Natural killer cell (primary cell): ENCODE data around the gene G6PC1. TPM values are rescaled to one million over a fixed set of nuclear protein-coding genes. Genes with fewer than 3 reads are reported as not detected.

Experiments used
- ATAC-seq, 3 donors: fragments of 150-1000 bp in 2 of 3; fragments of 200-7000 bp in 1 of 3; cut with Tn5 transposase; 1 replicate in 1 of 3; 2 replicates in 2 of 3; pipeline ENCODE4 v1.10.0; 2021; ENCODE audit warnings: mild to moderate bottlenecking in 2 of 3, moderate library complexity in 2 of 3
- DNase-seq, 2 donors: peaks; one replicate each; pipeline versions ENCODE4 v3.0.0 to v3.0.0-alpha.2; 2013 to 2021; ENCODE audit warnings: mixed read lengths in 1 of 2
- H3K27ac ChIP-seq: one replicate; pipeline ENCODE4 v1.5.1; 2013; ENCODE audit warnings: mild to moderate bottlenecking, low read length
- H3K27me3 ChIP-seq: one replicate; pipeline ENCODE4 v1.6.1; 2013; ENCODE audit warnings: low read length; ENCODE audit not compliant: control insufficient read depth, insufficient read depth
- H3K36me3 ChIP-seq: one replicate; pipeline ENCODE4 v1.6.1; 2013; ENCODE audit warnings: low read length; ENCODE audit not compliant: control insufficient read depth, insufficient read depth
- H3K4me1 ChIP-seq: one replicate; pipeline ENCODE4 v1.6.1; 2013; ENCODE audit warnings: low read length; ENCODE audit not compliant: control insufficient read depth, insufficient read depth
- H3K4me3 ChIP-seq: one replicate; pipeline ENCODE4 v1.5.1; 2013; ENCODE audit warnings: low read length
- H3K9me3 ChIP-seq: one replicate; pipeline ENCODE4 v1.6.1; 2013; ENCODE audit warnings: low read length; ENCODE audit not compliant: control insufficient read depth, insufficient read depth
- H3K27ac Mint-ChIP-seq, 2 donors: one replicate each; pipeline ENCODE4 v1.8.0; 2022; ENCODE audit warnings: mild to moderate bottlenecking in 2 of 2, mixed read lengths in 2 of 2, moderate library complexity in 1 of 2
- H3K27me3 Mint-ChIP-seq, 2 donors: one replicate each; pipeline ENCODE4 v1.8.0; 2022; ENCODE audit warnings: low read depth in 2 of 2, mixed read lengths in 2 of 2
- H3K36me3 Mint-ChIP-seq: one replicate; pipeline ENCODE4 v1.8.0; 2022; ENCODE audit warnings: mixed read lengths
- H3K4me1 Mint-ChIP-seq, 2 donors: one replicate each; pipeline ENCODE4 v1.8.0; 2022; ENCODE audit warnings: mixed read lengths in 2 of 2
- H3K4me3 Mint-ChIP-seq: one replicate; pipeline ENCODE4 v1.8.0; 2022; ENCODE audit warnings: mild to moderate bottlenecking, moderate library complexity, mixed read lengths
- H3K9me3 Mint-ChIP-seq, 2 donors: one replicate each; pipeline ENCODE4 v1.8.0; 2022; ENCODE audit warnings: mixed read lengths in 2 of 2
- WGBS: methylation state at CpG from one replicate; pipeline ENCODE4 v1.1.7; 2013; ENCODE audit warnings: missing lambda C conversion rate; ENCODE audit not compliant: insufficient coverage; 5-methylcytosine and 5-hydroxymethylcytosine counted together
- intact Hi-C: fragments of 100-400 bp; cut with micrococcal nuclease; formaldehyde crosslinking; loops from one replicate; pipeline ENCODE4 v1.14.2; 2022
- total RNA-seq, 4 donors: library from RNA; stranded (reverse); fragments of 120-200 nt in 1 of 4; gene quantifications; one replicate each; pipeline versions ENCODE4 v1.2.3 to v1.2.4, GENCODE V29; 2013 to 2022
- TF ChIP-seq, protein P1 (sequence below): fragments of 200-600 bp; IDR thresholded peaks from one replicate; pipeline ENCODE4 v1.8.0; 2022; ENCODE audit warnings: antibody characterized with exemption

G6PC1 gene
- total RNA-seq, 3 donors from 2014 or later (not counting 1 experiment from before 2014, with no cell fraction given) = not detected

DNA sequence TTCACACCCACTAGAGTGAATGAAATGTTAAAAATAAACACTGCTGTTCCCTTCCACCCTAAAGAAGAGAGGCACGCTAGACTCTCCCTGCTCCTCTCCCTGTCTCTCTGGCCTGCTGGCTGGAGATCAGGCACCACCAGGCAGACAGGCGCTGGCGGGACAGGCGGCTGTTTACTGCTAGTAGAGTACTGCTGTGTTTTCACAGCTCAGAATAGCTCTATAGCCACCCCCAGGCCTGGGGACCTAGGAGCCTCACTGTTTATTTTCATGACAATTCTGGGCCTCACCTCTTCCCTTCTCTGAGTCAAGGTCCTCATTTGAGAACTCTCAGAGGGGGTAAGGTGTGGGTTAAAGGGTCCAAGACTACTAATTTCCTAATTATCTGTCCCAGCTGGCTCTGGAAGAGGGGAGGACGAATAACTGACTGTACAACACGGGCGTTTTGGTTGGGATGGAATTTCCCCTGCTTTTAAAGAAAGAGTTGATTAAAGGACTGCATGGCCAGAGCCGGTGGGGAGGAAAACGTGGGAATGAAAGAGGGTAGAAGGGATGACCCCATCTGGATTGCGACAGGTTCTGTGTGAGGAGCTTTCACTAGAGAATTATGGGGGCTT is 9.0 kb upstream of the G6PC1 start:
- TF ChIP-seq, protein P1, sequence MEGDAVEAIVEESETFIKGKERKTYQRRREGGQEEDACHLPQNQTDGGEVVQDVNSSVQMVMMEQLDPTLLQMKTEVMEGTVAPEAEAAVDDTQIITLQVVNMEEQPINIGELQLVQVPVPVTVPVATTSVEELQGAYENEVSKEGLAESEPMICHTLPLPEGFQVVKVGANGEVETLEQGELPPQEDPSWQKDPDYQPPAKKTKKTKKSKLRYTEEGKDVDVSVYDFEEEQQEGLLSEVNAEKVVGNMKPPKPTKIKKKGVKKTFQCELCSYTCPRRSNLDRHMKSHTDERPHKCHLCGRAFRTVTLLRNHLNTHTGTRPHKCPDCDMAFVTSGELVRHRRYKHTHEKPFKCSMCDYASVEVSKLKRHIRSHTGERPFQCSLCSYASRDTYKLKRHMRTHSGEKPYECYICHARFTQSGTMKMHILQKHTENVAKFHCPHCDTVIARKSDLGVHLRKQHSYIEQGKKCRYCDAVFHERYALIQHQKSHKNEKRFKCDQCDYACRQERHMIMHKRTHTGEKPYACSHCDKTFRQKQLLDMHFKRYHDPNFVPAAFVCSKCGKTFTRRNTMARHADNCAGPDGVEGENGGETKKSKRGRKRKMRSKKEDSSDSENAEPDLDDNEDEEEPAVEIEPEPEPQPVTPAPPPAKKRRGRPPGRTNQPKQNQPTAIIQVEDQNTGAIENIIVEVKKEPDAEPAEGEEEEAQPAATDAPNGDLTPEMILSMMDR = no peak

DNA sequence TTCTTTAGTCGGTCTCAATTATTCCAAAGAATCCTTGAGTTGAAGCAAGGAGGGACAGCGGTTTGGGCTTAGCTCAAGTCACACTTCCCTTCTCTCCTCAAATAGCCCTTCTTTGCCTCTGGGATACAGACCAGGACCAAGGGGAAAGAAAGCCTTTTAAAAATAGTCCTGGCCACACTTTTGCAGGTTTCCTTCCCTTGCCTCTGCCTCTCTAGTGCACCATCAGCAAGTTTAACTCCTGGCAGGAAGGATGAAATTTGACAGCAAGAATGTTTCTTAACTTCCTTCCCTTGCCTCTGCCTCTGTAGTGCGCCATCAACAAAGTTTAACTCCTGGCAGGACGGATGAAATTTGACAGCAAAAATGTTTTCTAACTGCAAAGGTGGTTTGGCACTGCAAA is 7.2 kb upstream of the G6PC1 start:
- intact Hi-C loops = no loop called here
- Histone ChIP-seq H3K36me3 (no peaks in the 10 kb centered on the region), H3K9me3 (no peaks in the 10 kb centered on the region), H3K4me3 (no peak overlapping the region), H3K4me1 (no peaks in the 10 kb centered on the region), H3K27me3 (no peaks in the 10 kb centered on the region), H3K27ac (no peak overlapping the region)
- Mint-ChIP-seq H3K4me1 (no peaks in the 10 kb centered on the region), H3K27me3 (peaks cover 0 to 5% of the 10 kb centered on the region in 2 donors), H3K36me3 (no peaks in the 10 kb centered on the region), H3K27ac (no peak overlapping the region), H3K4me3 (no peak overlapping the region), H3K9me3 (no peaks in the 10 kb centered on the region)
- no peak for ATAC-seq
- DNase-seq = no peak
- TF ChIP-seq, protein P1 = no peak
- WGBS = 12% methylated on average over 4 of the region's 4 CpGs

More for the DNA sequence above, 9.0 kb upstream of the G6PC1 start:
- ATAC-seq (no peak), DNase-seq (no peak)
- intact Hi-C loops = no loop called here
- H3K27me3 Mint-ChIP-seq = peaks cover 0 to 5% of the 10 kb centered on the region in 2 donors
- H3K9me3 Mint-ChIP-seq = no peaks in the 10 kb centered on the region
- no peaks in the 10 kb centered on the region for H3K4me1 ChIP-seq
- WGBS = 84% methylated on average over 10 of the region's 10 CpGs
- H3K36me3 Mint-ChIP-seq = no peaks in the 10 kb centered on the region
- no peak overlapping the region for H3K27ac ChIP-seq
- no peaks in the 10 kb centered on the region for H3K9me3 ChIP-seq
- H3K27me3 ChIP-seq = no peaks in the 10 kb centered on the region
- no peak overlapping the region for H3K4me3 Mint-ChIP-seq
- H3K4me3 ChIP-seq = no peak overlapping the region
- H3K27ac Mint-ChIP-seq = no peak overlapping the region
- no peaks in the 10 kb centered on the region for H3K36me3 ChIP-seq
- no peaks in the 10 kb centered on the region for H3K4me1 Mint-ChIP-seq

DNA sequence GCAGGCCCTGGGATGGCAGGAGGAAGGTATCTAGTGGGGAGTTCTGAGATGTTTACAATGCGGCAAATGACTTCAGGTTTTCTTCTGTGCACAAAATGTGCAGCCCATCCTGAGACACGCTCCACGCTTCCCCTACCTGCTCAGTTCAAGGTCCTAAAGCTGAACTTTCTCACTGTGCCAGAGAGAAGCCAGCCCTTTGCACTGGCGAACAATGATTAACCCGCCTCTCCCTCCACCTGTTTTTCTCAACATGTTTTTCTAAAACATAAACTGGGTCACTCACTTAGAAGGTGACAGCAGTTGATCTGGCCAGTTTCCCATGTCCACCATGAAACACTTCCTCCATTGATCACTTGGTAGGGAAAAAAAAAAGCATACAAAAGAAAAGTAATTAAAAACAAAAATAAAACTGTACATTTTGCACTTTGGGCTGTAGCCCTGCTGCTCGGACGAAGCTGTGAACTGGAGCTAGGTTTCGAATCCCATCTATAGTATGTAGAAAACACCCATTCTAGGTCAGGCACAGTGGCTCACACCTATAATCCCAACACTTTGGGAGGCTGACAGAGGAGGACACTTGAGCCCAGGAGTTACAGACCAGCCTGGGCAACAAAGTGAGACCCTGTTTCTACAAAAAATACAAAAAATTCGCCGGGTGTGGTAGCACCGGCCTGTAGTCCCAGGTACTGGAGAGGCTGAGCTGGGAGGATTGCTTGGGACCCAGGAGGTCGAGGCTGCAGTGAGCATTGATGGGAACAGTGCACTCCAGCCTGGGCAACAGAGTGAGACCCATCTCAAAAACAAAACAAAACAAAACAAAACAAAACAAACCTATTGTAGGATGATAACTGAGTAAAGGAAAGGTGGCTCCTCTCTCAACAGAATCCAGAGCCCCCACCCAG is 6.1 kb upstream of the G6PC1 start:
- intact Hi-C loops = no loop called here
- H3K4me3 Mint-ChIP-seq = no peak overlapping the region
- no peaks in the 10 kb centered on the region for H3K9me3 ChIP-seq
- no peaks in the 10 kb centered on the region for H3K9me3 Mint-ChIP-seq
- H3K36me3 ChIP-seq = no peaks in the 10 kb centered on the region
- no peaks in the 10 kb centered on the region for H3K36me3 Mint-ChIP-seq
- H3K27ac Mint-ChIP-seq = no peak overlapping the region
- 85% methylated on average over 12 of the region's 12 CpGs for WGBS
- no peaks in the 10 kb centered on the region for H3K4me1 ChIP-seq
- no peak for ATAC-seq
- H3K27me3 ChIP-seq = no peaks in the 10 kb centered on the region
- H3K27ac ChIP-seq = no peak overlapping the region
- no peaks in the 10 kb centered on the region for H3K4me1 Mint-ChIP-seq
- TF ChIP-seq, protein P1 = no peak
- no peak for DNase-seq
- H3K27me3 Mint-ChIP-seq = peaks cover 0 to 5% of the 10 kb centered on the region in 2 donors
- no peak overlapping the region for H3K4me3 ChIP-seq
